ENCODE measurements around the gene ZNF883. TPM values are rescaled to one million over a fixed set of nuclear protein-coding genes. Genes with fewer than 3 reads are reported as not detected.

ZNF883 gene
- total and polyA plus RNA-seq, 4 donors = 0.03 to 0.23 (median 0.10) TPM

- Histone ChIP-seq H3K36me3 (ENCODE audit: control insufficient read depth in 4 of 4, insufficient read depth in 3 of 4, low read depth in 1 of 4, low read length in 3 of 4) (no peaks in the 10 kb centered on the region), H3K9ac (ENCODE audit: low read depth in 1 of 2, low read length in 2 of 2) (no peak overlapping the region), H3K27me3 (ENCODE audit: control insufficient read depth in 4 of 4, insufficient read depth in 4 of 4, low read length in 3 of 4) (peaks cover 0 to 3% (median 1%) of the 10 kb centered on the region in 4 donors), H3K9me3 (ENCODE audit: control insufficient read depth in 4 of 4, low read length in 3 of 4) (peaks cover 0 to under 1% (median 0%) of the 10 kb centered on the region in 4 donors), H3K4me3 (ENCODE audit: low read depth in 1 of 3, low read length in 3 of 3) (no peak overlapping the region), H3K27ac (ENCODE audit: low read depth in 1 of 2, low read length in 2 of 2) (no peak overlapping the region), H3K4me1 (ENCODE audit: control insufficient read depth in 4 of 4, insufficient read depth in 4 of 4, low read length in 3 of 4) (no peaks in the 10 kb centered on the region)
- TF ChIP-seq MAX (IDR thresholded peaks at IDR 0.05) (no peak), ATF3 (IDR thresholded peaks at IDR 0.05) (no peak), HNF4A (conservative IDR thresholded peaks at IDR 0.05) (no peak), SP1 (IDR thresholded peaks at IDR 0.05) (no peak), EGR1 (IDR thresholded peaks at IDR 0.05; ENCODE audit: low read depth in 2 of 2) (no peak), HNF4G (IDR thresholded peaks at IDR 0.05) (no peak), JUND (IDR thresholded peaks at IDR 0.05) (no peak), RAD21 (IDR thresholded peaks at IDR 0.05) (no peak), TAF1 (conservative IDR thresholded peaks at IDR 0.05) (no peak), ZBTB33 (IDR thresholded peaks at IDR 0.05) (no peak), YY1 (IDR thresholded peaks at IDR 0.05) (no peak), CTCF (IDR thresholded peaks at IDR 0.05; ENCODE audit: low read depth, low read length, missing input control) (no peak), NR2F2 (IDR thresholded peaks at IDR 0.05) (no peak), FOXA1 (IDR thresholded peaks at IDR 0.05) (no peak), RXRA (IDR thresholded peaks at IDR 0.05) (no peak), REST (IDR thresholded peaks at IDR 0.05) (no peak), FOXA2 (IDR thresholded peaks at IDR 0.05) (no peak), GABPA (IDR thresholded peaks at IDR 0.05 in 1 of 2, conservative IDR thresholded peaks at IDR 0.05 in 1 of 2) (no peak)
- DNase-seq (ENCODE audit: low spot score) = no peak
Observed at GRCh38 chr9:112939418-112939817, 72.6 kb downstream of the ZNF883 start.
